Spleen (tissue), 11 donors: ENCODE measurements around the gene CCDC91. TPM values are rescaled to one million over a fixed set of nuclear protein-coding genes. Genes with fewer than 3 reads are reported as not detected.

ENCODE experiments used
- DNase-seq: peaks from one replicate; pipeline ENCODE4 v3.0.0-alpha.2; 2020
- H3K27ac ChIP-seq, 8 donors: fragments of 200-600 bp; sonication (generic) in 7 of 8; 1 replicate in 4 of 8; 2 replicates in 4 of 8; pipeline versions ENCODE4 v1.5.0 to v1.8.0; 2016 to 2021; ENCODE audit warnings: inconsistent platforms in 4 of 8, mild to moderate bottlenecking in 4 of 8, moderate library complexity in 1 of 8
- H3K27me3 ChIP-seq, 7 donors: fragments of 200-600 bp; sonication (generic) in 6 of 7; replicated peaks in 1 of 7; 1 replicate in 4 of 7; 2 replicates in 3 of 7; pipeline versions ENCODE4 v1.5.0 to v1.8.0; 2016 to 2021; ENCODE audit warnings: inconsistent platforms in 3 of 7, mild to moderate bottlenecking in 1 of 7
- H3K36me3 ChIP-seq, 6 donors: fragments of 200-600 bp; sonication (generic) in 5 of 6; 1 replicate in 4 of 6; 2 replicates in 2 of 6; pipeline versions ENCODE4 v1.5.0 to v1.8.0; 2016 to 2021; ENCODE audit warnings: inconsistent platforms in 2 of 6
- H3K4me1 ChIP-seq, 6 donors: fragments of 200-600 bp; sonication (generic) in 5 of 6; 1 replicate in 3 of 6; 2 replicates in 3 of 6; pipeline versions ENCODE4 v1.5.0 to v1.8.0; 2016 to 2021; ENCODE audit warnings: inconsistent platforms in 3 of 6
- H3K4me3 ChIP-seq, 8 donors: fragments of 200-600 bp; sonication (generic) in 7 of 8; 1 replicate in 4 of 8; 2 replicates in 4 of 8; pipeline versions ENCODE4 v1.5.0 to v1.8.0; 2016 to 2021; ENCODE audit warnings: inconsistent platforms in 4 of 8, mild to moderate bottlenecking in 4 of 8, moderate library complexity in 2 of 8
- H3K9me3 ChIP-seq, 8 donors: fragments of 200-600 bp; sonication (generic) in 7 of 8; 1 replicate in 4 of 8; 2 replicates in 4 of 8; pipeline versions ENCODE4 v1.5.0 to v1.8.0; 2016 to 2021; ENCODE audit warnings: inconsistent platforms in 4 of 8
- POLR2A ChIP-seq, 3 donors: fragments of 450-650 bp; IDR thresholded peaks; one replicate each; pipeline ENCODE4 v1.5.1; 2017; ENCODE audit warnings: antibody characterized with exemption in 3 of 3, mild to moderate bottlenecking in 1 of 3
- POLR2AphosphoS5 ChIP-seq, 3 donors: sonication (generic); formaldehyde crosslinking; IDR thresholded peaks; one replicate each; pipeline ENCODE4 v1.5.1; 2017; ENCODE audit warnings: antibody characterized with exemption in 3 of 3
- WGBS, 5 donors: extraction: QIAGEN DNeasy Blood & Tissue Kit in 3 of 5; methylation state at CpG; one replicate each; pipeline versions ENCODE4 v1.1.5 to v1.1.7; 2013 to 2018; 5-methylcytosine and 5-hydroxymethylcytosine counted together
- intact Hi-C: fragments of 100-400 bp; cut with DNase I; formaldehyde crosslinking; loops from one replicate; pipeline ENCODE4 v1.15.0; 2023; ENCODE audit warnings: low total_unique reads
- polyA plus RNA-seq, 3 donors: library from polyadenylated mRNA; stranded (reverse); fragments of 200-250 nt; gene quantifications; one replicate each; pipeline ENCODE4 v1.2.1, GENCODE V29; 2013
- total RNA-seq, 7 donors: library from RNA; depleted of rRNA in 3 of 7; stranded (reverse); fragments of >200 nt in 3 of 7; fragmentation: NEBNext Ultra II Directional in 4 of 7; extraction: Animal tissue kit (Norgen Biotek cat#: 25700) in 4 of 7; gene quantifications; one replicate each; pipeline versions ENCODE4 v1.1.0 to v1.2.1, GENCODE V29; 2016 to 2021
- TF ChIP-seq, protein P1 (sequence below), 11 experiments: fragments of 200-600 bp in 7 of 11; fragments of 450-650 bp in 4 of 11; sonication (generic) in 4 of 11; IDR thresholded peaks in 8 of 11; conservative IDR thresholded peaks in 3 of 11; 1 replicate in 7 of 11; 2 replicates in 4 of 11; pipeline versions ENCODE4 v1.4.0 to v1.8.0; 2016 to 2021; ENCODE audit warnings: antibody characterized with exemption in 11 of 11, inconsistent platforms in 4 of 11, mild to moderate bottlenecking in 1 of 11
- donor health status: healthy with polysubstance abuse.
- donor health status: DM: no; HTN: no; CAD: no; lungs with moderate emphysema.
- donor health status: DM: no; HTN: no; CAD: no.
- donor health status: Bipolar disorder and iron deficiency.
- donor health status: healthy.
- donor health status: DM: no; HTN: no; CAD: no.
- donor health status: DM: yes; HTN: yes; CAD: no.

The CCDC91 gene
- total and polyA plus RNA-seq, 10 donors = 12.8 to 65.9 (median 43.4) TPM

DNA sequence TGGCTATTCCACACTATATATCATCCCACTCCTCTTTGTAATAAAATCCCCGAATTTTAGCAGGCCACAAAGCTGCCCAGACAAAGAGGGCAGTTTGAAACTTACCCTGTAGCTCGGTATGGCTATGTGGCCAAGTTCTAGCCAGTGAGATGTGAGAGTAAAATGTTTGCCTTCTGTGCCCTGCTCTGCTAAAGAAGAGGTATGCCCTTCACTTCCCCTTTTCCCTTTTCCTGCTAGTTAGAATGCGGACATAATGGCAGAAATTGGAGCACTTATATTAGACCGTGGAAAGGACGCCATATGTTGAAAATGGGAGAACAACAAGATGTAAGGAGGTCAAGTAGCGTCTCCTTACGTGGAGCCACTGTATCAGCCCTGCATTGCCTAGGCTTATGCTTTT is 11.5 kb upstream of the CCDC91 start:
- intact Hi-C loops = no loop called here
- 85 to 90% (median 89%) methylated on average over 7 of the region's 7 CpGs for WGBS, 5 donors
- H3K36me3 ChIP-seq = no peaks in the 10 kb centered on the region
- no peaks in the 10 kb centered on the region for H3K4me1 ChIP-seq
- TF ChIP-seq POLR2AphosphoS5 (IDR thresholded peaks at IDR 0.05) (no peak), POLR2A (IDR thresholded peaks at IDR 0.05) (no peak)
- TF ChIP-seq, protein P1, sequence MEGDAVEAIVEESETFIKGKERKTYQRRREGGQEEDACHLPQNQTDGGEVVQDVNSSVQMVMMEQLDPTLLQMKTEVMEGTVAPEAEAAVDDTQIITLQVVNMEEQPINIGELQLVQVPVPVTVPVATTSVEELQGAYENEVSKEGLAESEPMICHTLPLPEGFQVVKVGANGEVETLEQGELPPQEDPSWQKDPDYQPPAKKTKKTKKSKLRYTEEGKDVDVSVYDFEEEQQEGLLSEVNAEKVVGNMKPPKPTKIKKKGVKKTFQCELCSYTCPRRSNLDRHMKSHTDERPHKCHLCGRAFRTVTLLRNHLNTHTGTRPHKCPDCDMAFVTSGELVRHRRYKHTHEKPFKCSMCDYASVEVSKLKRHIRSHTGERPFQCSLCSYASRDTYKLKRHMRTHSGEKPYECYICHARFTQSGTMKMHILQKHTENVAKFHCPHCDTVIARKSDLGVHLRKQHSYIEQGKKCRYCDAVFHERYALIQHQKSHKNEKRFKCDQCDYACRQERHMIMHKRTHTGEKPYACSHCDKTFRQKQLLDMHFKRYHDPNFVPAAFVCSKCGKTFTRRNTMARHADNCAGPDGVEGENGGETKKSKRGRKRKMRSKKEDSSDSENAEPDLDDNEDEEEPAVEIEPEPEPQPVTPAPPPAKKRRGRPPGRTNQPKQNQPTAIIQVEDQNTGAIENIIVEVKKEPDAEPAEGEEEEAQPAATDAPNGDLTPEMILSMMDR (IDR thresholded peaks at IDR 0.05 in 8 of 11, conservative IDR thresholded peaks at IDR 0.05 in 3 of 11) = no peak
- no peak overlapping the region for H3K27ac ChIP-seq
- H3K4me3 ChIP-seq = no peak overlapping the region
- DNase-seq = no peak
- H3K9me3 ChIP-seq = peaks cover 0 to 2% (median 0%) of the 10 kb centered on the region in 8 donors
- H3K27me3 ChIP-seq = no peaks in the 10 kb centered on the region

DNA sequence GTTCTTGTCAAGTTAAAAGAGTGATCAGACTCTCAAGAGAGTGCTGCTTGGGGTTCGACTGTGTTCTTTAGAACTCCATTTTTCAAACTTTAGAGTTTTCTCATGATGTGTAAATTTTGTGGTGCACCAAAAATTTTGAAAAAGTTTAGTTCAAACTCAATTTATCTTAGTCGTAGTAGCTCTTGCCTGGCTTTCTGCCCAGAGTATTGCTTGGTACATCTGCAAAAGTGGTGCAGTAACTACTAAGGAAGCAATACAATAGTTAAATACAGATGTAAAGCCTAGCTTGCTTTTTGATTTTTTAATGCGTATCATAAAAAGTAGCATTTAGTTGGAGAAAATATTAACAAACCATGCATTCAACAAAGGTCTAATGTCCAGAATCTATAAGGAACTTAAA is 9.5 kb upstream of the CCDC91 start:
- H3K27me3 ChIP-seq = no peaks in the 10 kb centered on the region
- no peak overlapping the region for H3K4me3 ChIP-seq
- H3K27ac ChIP-seq = no peak overlapping the region
- intact Hi-C loops = no loop called here
- peaks cover 0 to 5% (median 0%) of the 10 kb centered on the region in 8 donors for H3K9me3 ChIP-seq
- no peak for TF ChIP-seq POLR2AphosphoS5 (IDR thresholded peaks at IDR 0.05)
- no peak for TF ChIP-seq POLR2A (IDR thresholded peaks at IDR 0.05)
- TF ChIP-seq, protein P1 (IDR thresholded peaks at IDR 0.05 in 8 of 11, conservative IDR thresholded peaks at IDR 0.05 in 3 of 11) = no peak
- H3K4me1 ChIP-seq = no peaks in the 10 kb centered on the region
- 71 to 92% (median 84%) methylated on average over 3 of the region's 3 CpGs for WGBS, 5 donors
- no peaks in the 10 kb centered on the region for H3K36me3 ChIP-seq
- no peak for DNase-seq

- 67 to 90% (median 89%) methylated on average over 1 of the region's 1 CpG for WGBS, 5 donors
- no peaks in the 10 kb centered on the region for H3K27me3 ChIP-seq
- no peak for TF ChIP-seq POLR2AphosphoS5 (IDR thresholded peaks at IDR 0.05)
- no peak for TF ChIP-seq POLR2A (IDR thresholded peaks at IDR 0.05)
- TF ChIP-seq, protein P1 (IDR thresholded peaks at IDR 0.05 in 8 of 11, conservative IDR thresholded peaks at IDR 0.05 in 3 of 11) = no peak
- intact Hi-C loops = no loop called here
- peaks cover 0 to 5% (median 0%) of the 10 kb centered on the region in 8 donors for H3K9me3 ChIP-seq
- DNase-seq = no peak
- peaks cover 0 to 6% (median 1%) of the 10 kb centered on the region in 6 donors for H3K4me1 ChIP-seq
- no peak overlapping the region for H3K27ac ChIP-seq
- no peak overlapping the region for H3K4me3 ChIP-seq
- no peaks in the 10 kb centered on the region for H3K36me3 ChIP-seq
Observed at GRCh38 chr12:28184375-28184774, 5.9 kb upstream of the CCDC91 start.

GRCh38 chr12:28186500-28186899 is 3.8 kb upstream of the CCDC91 start:
- WGBS, 5 donors = 85 to 99% (median 93%) methylated on average over 2 of the region's 2 CpGs

More at GRCh38 chr12:28186500-28186899, 3.8 kb upstream of the CCDC91 start:
- H3K4me1 ChIP-seq = peaks cover 4 to 20% (median 13%) of the 10 kb centered on the region in 6 donors
- no peak overlapping the region for H3K27ac ChIP-seq
- no peaks in the 10 kb centered on the region for H3K27me3 ChIP-seq
- peaks cover 0 to 5% (median 0%) of the 10 kb centered on the region in 8 donors for H3K9me3 ChIP-seq
- TF ChIP-seq POLR2A (IDR thresholded peaks at IDR 0.05) = no peak
- TF ChIP-seq POLR2AphosphoS5 (IDR thresholded peaks at IDR 0.05) = no peak
- TF ChIP-seq, protein P1 (IDR thresholded peaks at IDR 0.05 in 8 of 11, conservative IDR thresholded peaks at IDR 0.05 in 3 of 11) = no peak
- no peak overlapping the region for H3K4me3 ChIP-seq
- intact Hi-C loops = no loop called here
- no peak for DNase-seq
- no peaks in the 10 kb centered on the region for H3K36me3 ChIP-seq
